ENCODE data around the gene HEATR5A. TPM values are rescaled to one million over a fixed set of nuclear protein-coding genes. Genes with fewer than 3 reads are reported as not detected.

HEATR5A gene
- total RNA-seq, 1 experiment from 2014 or later = 19.0 TPM

DNA sequence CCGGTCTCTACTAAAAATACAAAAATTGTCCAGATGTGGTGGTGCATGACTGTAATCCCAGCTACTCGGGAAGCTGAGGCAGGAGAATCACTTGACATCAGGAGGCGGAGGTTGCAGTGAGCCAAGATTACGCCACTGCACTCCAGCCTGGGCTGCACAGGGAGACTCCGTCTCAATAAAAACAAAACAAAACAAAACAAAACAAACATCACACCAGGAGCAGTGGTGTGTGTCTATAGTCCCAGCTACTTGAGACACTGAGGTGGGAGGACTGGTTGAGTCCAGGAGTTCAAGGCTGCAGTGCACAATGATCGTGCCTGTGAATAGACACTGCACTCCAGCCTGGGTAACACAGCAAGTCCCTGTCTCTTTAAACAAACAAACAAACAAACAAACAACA, 123.2 kb downstream of the HEATR5A start:
- Histone ChIP-seq H3K27me3 (replicated peaks; ENCODE audit: insufficient read depth, low read depth, low read length, poor library complexity) (no peaks in the 10 kb centered on the region), H3K9me3 (ENCODE audit: low read depth, low read length, poor library complexity, severe bottlenecking) (no peaks in the 10 kb centered on the region), H3K4me1 (ENCODE audit: insufficient read depth, low read length, poor library complexity, severe bottlenecking) (no peaks in the 10 kb centered on the region), H3K36me3 (ENCODE audit: insufficient read depth, low read length, poor library complexity, severe bottlenecking) (no peaks in the 10 kb centered on the region), H3K4me3 (ENCODE audit: low read depth, low read length, poor library complexity, severe bottlenecking) (no peak overlapping the region), H3K27ac (ENCODE audit: low read depth, low read length, poor library complexity, severe bottlenecking) (no peak overlapping the region)
- CTCF ChIA-PET = no interaction called here
- DNase-seq (ENCODE audit: low spot score) = no peak
- POLR2A ChIA-PET (ENCODE audit: low non-redundant PET) = no interaction called here
- intact Hi-C loops (cut with micrococcal nuclease; ENCODE audit: unreplicated experiment) = no loop called here
- BruUV-seq (replicated peaks) = no TSS peak
- TF ChIP-seq EZH2 (IDR thresholded peaks at IDR 0.05; ENCODE audit: borderline replicate concordance, low read depth, low read length, poor library complexity, severe bottlenecking) (no peak), CTCF (conservative IDR thresholded peaks at IDR 0.05; ENCODE audit: low read depth, low read length) (no peak)

- TF ChIP-seq CTCF (conservative IDR thresholded peaks at IDR 0.05; ENCODE audit: low read depth, low read length) (no peak), EZH2 (IDR thresholded peaks at IDR 0.05; ENCODE audit: borderline replicate concordance, low read depth, low read length, poor library complexity, severe bottlenecking) (no peak)
- DNase-seq (ENCODE audit: low spot score) = no peak
- intact Hi-C loops (cut with micrococcal nuclease; ENCODE audit: unreplicated experiment) = no loop called here
- Histone ChIP-seq H3K9me3 (ENCODE audit: low read depth, low read length, poor library complexity, severe bottlenecking) (no peaks in the 10 kb centered on the region), H3K27ac (ENCODE audit: low read depth, low read length, poor library complexity, severe bottlenecking) (no peak overlapping the region), H3K27me3 (replicated peaks; ENCODE audit: insufficient read depth, low read depth, low read length, poor library complexity) (no peaks in the 10 kb centered on the region), H3K36me3 (ENCODE audit: insufficient read depth, low read length, poor library complexity, severe bottlenecking) (no peaks in the 10 kb centered on the region), H3K4me1 (ENCODE audit: insufficient read depth, low read length, poor library complexity, severe bottlenecking) (no peaks in the 10 kb centered on the region), H3K4me3 (ENCODE audit: low read depth, low read length, poor library complexity, severe bottlenecking) (no peak overlapping the region)
- CTCF ChIA-PET = no interaction called here
- no TSS peak for BruUV-seq (replicated peaks)
- POLR2A ChIA-PET (ENCODE audit: low non-redundant PET) = no interaction called here
Observed at GRCh38 chr14:31294746-31295405, 125.5 kb downstream of the HEATR5A start.

- CTCF ChIA-PET = no interaction called here
- H3K36me3 ChIP-seq (ENCODE audit: insufficient read depth, low read length, poor library complexity, severe bottlenecking) = no peaks in the 10 kb centered on the region
- no peaks in the 10 kb centered on the region for H3K27me3 ChIP-seq (replicated peaks; ENCODE audit: insufficient read depth, low read depth, low read length, poor library complexity)
- DNase-seq (ENCODE audit: low spot score) = no peak
- H3K9me3 ChIP-seq (ENCODE audit: low read depth, low read length, poor library complexity, severe bottlenecking) = no peaks in the 10 kb centered on the region
- no TSS peak for BruUV-seq (replicated peaks)
- no peak for TF ChIP-seq CTCF (conservative IDR thresholded peaks at IDR 0.05; ENCODE audit: low read depth, low read length)
- no peak for TF ChIP-seq EZH2 (IDR thresholded peaks at IDR 0.05; ENCODE audit: borderline replicate concordance, low read depth, low read length, poor library complexity, severe bottlenecking)
- POLR2A ChIA-PET (ENCODE audit: low non-redundant PET) = no interaction called here
- intact Hi-C loops (cut with micrococcal nuclease; ENCODE audit: unreplicated experiment) = no loop called here
- H3K27ac ChIP-seq (ENCODE audit: low read depth, low read length, poor library complexity, severe bottlenecking) = no peak overlapping the region
- H3K4me3 ChIP-seq (ENCODE audit: low read depth, low read length, poor library complexity, severe bottlenecking) = no peak overlapping the region
- no peaks in the 10 kb centered on the region for H3K4me1 ChIP-seq (ENCODE audit: insufficient read depth, low read length, poor library complexity, severe bottlenecking)
Observed at GRCh38 chr14:31292937-31293616, 127.3 kb downstream of the HEATR5A start.
